ENCODE measurements around the gene AIM2. TPM values are rescaled to one million over a fixed set of nuclear protein-coding genes. Genes with fewer than 3 reads are reported as not detected.

The AIM2 gene
- total and polyA plus RNA-seq, 11 donors, result 0.04 to 2.4 (median 0.44) TPM; not detected in 4

DNA sequence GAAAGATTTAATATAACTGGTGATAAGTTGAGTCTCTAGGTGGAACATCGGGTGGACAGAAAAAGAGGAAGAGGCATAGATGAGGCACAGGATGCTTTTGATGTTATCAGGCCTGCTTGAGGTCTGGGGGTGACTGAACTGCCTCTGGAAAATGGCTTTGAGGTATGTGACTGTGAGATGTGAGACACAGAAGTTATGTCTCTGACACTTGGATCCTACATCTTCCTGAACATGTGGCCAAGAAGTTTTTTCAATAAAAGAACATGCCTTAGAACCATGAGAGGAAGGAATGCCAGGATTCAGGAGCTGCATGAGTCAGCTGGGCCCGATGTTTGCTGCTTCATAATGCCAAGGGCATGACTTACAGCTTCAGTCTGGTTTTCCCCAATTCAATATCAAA is 11.5 kb upstream of the AIM2 start:
- Histone ChIP-seq H3K4me3 (no peak overlapping the region), H3K36me3 (no peaks in the 10 kb centered on the region), H3K27ac (peak overlapping the region in 1 of 12 donors; percentile 30), H3K9me3 (no peaks in the 10 kb centered on the region), H3K27me3 (peaks cover 0 to 4% (median 0%) of the 10 kb centered on the region in 9 donors), H3K4me1 (peaks cover 0 to 51% (median 0%) of the 10 kb centered on the region in 12 donors)
- WGBS, 4 donors, result 50 to 70% (median 60%) methylated on average over 2 of the region's 2 CpGs
- intact Hi-C loops (cut with DNase I), result no loop called here
- no peak for ATAC-seq
- TF ChIP-seq, protein P1, sequence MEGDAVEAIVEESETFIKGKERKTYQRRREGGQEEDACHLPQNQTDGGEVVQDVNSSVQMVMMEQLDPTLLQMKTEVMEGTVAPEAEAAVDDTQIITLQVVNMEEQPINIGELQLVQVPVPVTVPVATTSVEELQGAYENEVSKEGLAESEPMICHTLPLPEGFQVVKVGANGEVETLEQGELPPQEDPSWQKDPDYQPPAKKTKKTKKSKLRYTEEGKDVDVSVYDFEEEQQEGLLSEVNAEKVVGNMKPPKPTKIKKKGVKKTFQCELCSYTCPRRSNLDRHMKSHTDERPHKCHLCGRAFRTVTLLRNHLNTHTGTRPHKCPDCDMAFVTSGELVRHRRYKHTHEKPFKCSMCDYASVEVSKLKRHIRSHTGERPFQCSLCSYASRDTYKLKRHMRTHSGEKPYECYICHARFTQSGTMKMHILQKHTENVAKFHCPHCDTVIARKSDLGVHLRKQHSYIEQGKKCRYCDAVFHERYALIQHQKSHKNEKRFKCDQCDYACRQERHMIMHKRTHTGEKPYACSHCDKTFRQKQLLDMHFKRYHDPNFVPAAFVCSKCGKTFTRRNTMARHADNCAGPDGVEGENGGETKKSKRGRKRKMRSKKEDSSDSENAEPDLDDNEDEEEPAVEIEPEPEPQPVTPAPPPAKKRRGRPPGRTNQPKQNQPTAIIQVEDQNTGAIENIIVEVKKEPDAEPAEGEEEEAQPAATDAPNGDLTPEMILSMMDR (IDR thresholded peaks at IDR 0.05), result no peak
- TF ChIP-seq POLR2A (IDR thresholded peaks at IDR 0.05), result no peak
- DNase-seq, result no peak

DNA sequence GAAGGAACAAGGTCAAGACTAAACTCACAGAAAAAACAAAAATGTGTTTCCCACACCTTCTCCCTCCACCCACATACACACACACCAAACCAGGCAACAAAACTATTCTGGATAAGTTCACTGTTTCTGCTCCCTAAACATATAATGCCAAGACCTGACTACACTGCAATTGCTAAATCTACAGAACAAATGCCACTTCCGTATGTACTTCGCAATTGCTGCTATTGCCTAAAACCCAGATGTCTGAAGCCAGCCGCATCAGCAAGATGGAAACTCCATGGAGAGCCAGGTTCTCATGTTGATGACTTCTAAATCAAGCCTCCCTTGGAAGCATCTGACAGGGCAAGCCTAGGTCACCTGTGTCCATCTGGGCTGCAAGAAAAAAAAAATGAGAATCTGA is 8.3 kb upstream of the AIM2 start:
- Histone ChIP-seq H3K36me3 (no peaks in the 10 kb centered on the region), H3K27ac (peak overlapping the region in 1 of 12 donors; percentile 68), H3K9me3 (no peaks in the 10 kb centered on the region), H3K4me3 (no peak overlapping the region), H3K4me1 (peaks cover 0 to 32% (median 0%) of the 10 kb centered on the region in 12 donors), H3K27me3 (peaks cover 0 to 4% (median 0%) of the 10 kb centered on the region in 9 donors)
- WGBS, 4 donors, result 86 to 89% (median 87%) methylated on average over 3 of the region's 3 CpGs
- ATAC-seq (peak in 3 of 4 donors; percentile 18 to 70 (median 44)), DNase-seq (no peak)
- no peak for TF ChIP-seq POLR2A (IDR thresholded peaks at IDR 0.05)
- TF ChIP-seq, protein P1 (IDR thresholded peaks at IDR 0.05), result no peak
- intact Hi-C loops (cut with DNase I), result no loop called here

DNA sequence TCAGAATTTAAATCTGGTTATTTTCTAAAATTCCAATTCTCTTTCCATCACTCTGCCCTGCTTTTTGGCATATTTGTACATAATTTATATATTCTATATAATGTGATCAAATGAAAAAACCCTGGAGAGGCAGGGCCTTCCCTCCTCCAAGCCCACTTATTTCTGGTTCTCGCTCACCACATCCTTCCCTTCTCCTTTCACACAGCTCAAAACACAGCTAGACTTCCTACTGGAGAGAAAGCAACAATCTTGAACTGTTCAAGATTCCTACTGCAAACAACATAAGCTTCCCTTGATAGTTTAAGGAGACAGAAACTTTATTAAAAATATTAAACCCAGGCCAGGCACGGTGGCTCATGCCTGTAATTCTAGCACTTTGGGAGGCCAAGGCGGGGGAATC is 7.6 kb upstream of the AIM2 start:
- WGBS, 4 donors, result 80 to 93% (median 83%) methylated on average over 3 of the region's 3 CpGs
- TF ChIP-seq, protein P1 (IDR thresholded peaks at IDR 0.05), result no peak
- TF ChIP-seq POLR2A (IDR thresholded peaks at IDR 0.05), result no peak

DNA sequence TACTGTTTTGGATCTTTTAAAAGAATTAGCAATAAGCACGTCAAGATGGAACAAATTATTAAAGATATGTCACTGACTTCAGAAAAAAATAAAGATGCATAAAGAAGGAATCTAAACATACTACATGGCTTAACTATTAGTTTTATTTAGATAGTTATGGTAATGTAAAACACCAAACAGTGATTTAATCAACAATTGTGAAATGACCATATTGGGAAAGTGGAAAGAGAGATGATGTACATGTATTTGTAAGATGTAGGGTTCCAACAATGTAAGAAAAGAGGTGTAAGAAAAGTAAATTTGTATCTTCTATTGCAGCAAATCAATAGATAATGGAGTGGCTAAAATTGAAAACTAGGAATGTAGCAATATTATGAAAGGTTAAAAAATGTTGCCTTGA is 6.4 kb upstream of the AIM2 start:
- Histone ChIP-seq H3K36me3 (no peaks in the 10 kb centered on the region), H3K9me3 (no peaks in the 10 kb centered on the region), H3K27ac (no peak overlapping the region), H3K4me3 (no peak overlapping the region), H3K4me1 (peaks cover 0 to 25% (median 0%) of the 10 kb centered on the region in 12 donors), H3K27me3 (no peaks in the 10 kb centered on the region)
- 91 to 97% (median 95%) methylated on average over 1 of the region's 1 CpG for WGBS, 4 donors
- no peak for DNase-seq
- no peak for ATAC-seq
- no peak for TF ChIP-seq POLR2A (IDR thresholded peaks at IDR 0.05)
- TF ChIP-seq, protein P1 (IDR thresholded peaks at IDR 0.05), result no peak
- intact Hi-C loops (cut with DNase I), result no loop called here

More for the DNA sequence above, 7.6 kb upstream of the AIM2 start:
- DNase-seq (no peak), ATAC-seq (peak in 1 of 4 donors; percentile 48)
- peaks cover 0 to under 1% (median 0%) of the 10 kb centered on the region in 9 donors for H3K27me3 ChIP-seq
- H3K36me3 ChIP-seq, result no peaks in the 10 kb centered on the region
- intact Hi-C loops (cut with DNase I), result no loop called here
- H3K9me3 ChIP-seq, result no peaks in the 10 kb centered on the region
- H3K27ac ChIP-seq, result peak overlapping the region in 1 of 12 donors; percentile 82
- H3K4me3 ChIP-seq, result no peak overlapping the region
- peaks cover 0 to 32% (median 0%) of the 10 kb centered on the region in 12 donors for H3K4me1 ChIP-seq
